Midbrain (tissue), 1 donor: ENCODE data around the gene TNS2.

ENCODE experiments used
- DNase-seq: peaks from one replicate; lab custom pipeline; 2025; lab: John Stamatoyannopoulos, UW

The TNS2 gene

DNA sequence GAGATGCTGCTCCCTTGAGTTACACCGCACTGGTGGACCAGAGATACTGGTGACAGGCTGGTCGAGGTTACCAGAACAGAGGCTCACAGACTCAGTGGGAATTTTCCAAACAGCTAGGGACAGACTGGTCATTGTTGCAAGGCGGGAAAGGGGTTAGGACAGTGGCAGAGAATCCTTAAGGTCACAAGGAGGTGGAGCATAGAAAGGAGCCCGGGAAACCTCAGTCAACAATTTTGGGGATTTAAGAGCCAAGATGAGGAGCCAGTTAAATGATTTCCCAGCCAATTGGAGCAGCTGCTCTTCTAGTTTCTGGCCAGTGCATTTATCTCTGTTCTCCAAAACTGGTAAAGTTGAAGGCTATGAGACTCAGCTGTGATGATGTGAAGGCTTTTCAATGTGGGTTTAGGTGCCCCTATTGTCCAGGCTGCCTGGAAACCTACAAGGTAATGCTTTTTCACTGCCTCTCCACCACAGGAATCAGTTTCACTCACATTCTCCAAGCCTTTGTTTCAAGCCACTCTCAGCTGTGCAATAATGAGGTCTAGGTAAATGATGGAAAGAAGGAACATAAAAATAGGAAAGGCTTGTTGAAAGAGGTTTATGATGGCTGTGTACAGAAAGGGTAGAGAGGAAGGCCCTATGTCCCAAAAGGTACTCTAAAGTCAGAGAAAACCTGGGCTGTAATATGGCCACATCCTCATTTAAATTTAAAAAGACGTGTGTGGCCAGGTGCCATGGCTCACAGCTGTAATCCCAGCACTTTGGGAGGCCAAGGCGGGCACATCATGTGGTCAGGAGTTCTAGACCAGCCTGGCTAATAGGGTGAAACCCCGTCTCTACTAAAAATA, 7.0 kb upstream of the TNS2 start:
- DNase-seq, result no peak

DNA sequence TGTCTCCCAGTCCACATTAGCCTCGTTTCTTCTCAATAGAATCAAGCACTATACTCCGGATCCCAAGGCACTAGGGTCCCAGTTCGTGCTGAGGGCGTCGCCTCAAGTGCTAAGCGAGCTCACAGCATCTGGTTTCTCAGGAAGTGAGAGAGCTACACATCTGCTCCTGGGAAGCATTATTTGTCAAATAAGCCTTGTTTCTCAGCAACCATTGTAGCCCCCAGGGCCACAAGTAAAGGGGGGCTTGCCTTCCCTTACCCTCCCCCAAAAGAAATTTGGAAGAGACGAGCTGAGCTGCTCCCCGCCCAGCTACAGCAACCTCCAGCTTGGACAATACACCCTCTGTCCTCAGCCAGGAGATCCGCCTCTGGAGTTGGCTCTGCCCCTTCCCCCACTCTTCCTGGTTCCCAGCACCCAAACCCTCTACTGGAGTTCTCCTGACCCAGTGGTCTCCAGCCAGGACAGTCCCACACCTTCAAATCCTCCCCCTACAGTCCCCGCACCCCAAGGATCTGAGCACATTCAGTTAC, 5.7 kb upstream of the TNS2 start:
- DNase-seq, result peak; percentile 67

DNA sequence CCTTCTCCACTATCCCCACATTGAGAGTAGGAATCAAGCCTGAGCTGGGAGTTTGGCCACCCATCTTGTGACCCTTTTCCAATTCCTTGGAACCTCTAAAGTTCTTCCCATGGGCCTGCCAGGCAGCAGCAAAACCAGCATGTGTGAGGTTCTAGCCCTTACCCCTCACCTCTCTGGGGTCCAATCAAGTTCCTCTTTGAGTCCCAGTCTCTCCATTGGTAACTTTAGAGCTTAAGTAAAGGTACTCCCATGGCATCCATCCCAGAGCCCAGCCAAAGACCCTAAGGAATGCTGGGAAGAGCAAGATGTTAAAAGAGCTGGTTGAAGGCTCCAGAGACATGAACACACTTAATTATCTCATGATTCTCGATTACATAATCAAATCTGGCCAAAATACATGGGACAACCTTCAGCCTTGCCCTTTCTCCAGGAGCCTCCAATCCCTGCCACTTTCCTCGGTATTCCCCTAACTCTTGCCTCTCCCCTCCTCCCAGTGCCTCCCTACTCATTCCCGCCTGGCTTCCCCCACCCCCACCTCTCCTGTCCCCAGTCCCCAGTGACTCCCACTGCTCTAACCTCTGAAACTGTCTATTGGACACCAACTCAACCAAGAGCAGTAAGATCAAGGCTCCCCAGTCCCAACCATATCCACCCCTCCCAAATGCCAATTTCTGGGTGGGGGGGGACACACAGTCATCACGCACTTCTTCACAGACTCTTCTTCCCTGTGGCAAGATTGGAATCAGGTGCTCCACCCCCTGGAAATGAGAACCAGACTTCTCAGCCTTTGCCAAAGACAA, 4.8 kb upstream of the TNS2 start:
- DNase-seq, result no peak

DNA sequence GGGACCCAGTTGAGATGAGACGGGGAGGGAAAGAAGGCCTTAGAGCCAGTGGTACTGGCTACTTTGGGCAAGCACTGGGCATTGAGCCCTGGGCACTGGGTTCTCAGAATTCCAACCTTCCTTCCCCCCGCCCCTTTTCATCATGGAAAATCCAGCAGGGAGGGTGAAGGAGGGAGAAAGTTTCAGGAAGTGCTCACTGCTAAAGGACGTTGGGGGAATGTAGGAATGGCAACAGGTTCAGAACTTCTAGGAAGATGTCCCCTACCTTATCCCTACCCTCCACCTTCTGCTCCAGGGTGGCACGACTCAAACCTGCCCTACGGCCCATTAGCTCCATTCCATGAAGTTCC, 4.2 kb upstream of the TNS2 start:
- no peak for DNase-seq

DNA sequence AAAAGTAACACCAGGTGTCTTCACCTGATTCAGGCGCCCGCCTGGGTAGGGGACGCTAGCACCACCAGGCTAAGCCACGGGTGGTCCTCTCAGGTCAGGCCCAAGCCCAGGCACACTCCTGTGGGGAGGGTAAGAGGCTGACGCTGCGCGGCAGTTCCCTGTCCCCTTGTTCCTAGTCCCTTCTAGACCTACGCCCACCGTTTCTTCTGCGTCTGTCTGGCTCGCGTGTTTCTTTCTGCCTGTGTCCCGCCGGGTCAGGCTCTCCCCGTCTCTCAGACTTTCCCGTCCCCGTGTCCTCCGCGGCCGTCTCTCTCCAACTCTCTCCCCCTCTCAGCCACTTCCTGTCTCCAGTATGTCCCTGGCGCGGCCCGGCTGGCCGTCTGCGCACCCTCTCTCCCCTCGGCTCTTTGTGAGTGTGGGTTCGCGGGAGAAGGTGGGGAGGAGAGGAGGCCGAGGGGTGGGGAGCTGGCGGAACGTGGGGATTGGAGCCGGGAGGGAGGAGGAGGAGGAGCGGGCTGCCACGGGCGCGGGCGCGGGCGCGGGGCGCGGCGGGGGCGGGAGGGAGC, 3.1 kb upstream of the TNS2 start:
- DNase-seq, result peak; percentile 88

DNA sequence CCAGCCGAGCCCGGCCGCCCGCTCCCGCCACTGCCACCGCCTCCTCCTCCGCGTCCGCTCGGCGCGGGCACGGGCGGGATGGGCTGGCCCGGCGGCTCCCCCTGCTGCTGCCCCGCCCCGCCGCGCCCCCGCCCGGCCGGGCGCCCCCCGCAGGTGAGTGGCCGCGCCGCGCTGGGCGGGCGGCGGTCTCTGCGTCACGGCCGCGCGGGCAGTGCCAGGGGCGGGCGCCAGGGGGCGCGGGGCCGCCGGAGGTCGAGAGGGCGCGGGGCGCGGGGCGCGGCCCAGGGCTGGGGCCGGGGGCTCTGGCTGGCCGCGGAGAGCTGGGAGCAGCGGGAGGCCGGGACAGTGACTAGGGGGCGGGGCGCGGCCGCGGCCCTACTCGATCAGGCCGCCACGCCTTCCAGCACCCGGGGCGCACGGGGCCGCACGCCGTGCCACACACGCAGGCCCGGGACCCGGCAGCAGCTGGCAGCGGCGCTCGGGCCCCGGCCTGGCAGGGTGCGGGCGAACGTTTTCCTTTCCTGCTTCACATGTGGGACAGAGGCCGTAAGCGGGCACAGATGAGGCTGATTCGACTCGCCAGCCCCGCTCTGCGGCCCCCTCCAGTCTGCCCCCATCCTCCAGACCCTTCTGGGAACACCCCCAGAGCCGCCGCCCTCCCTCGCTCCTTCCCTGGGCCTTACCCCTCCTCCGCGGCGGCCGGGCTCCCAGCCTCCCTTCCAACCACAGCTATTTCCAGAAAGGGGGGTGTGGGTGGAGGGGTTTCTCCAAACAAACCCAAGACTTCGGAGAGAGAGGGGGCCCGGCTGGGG, 2.4 kb upstream of the TNS2 start:
- DNase-seq, result peak; percentile 77

DNA sequence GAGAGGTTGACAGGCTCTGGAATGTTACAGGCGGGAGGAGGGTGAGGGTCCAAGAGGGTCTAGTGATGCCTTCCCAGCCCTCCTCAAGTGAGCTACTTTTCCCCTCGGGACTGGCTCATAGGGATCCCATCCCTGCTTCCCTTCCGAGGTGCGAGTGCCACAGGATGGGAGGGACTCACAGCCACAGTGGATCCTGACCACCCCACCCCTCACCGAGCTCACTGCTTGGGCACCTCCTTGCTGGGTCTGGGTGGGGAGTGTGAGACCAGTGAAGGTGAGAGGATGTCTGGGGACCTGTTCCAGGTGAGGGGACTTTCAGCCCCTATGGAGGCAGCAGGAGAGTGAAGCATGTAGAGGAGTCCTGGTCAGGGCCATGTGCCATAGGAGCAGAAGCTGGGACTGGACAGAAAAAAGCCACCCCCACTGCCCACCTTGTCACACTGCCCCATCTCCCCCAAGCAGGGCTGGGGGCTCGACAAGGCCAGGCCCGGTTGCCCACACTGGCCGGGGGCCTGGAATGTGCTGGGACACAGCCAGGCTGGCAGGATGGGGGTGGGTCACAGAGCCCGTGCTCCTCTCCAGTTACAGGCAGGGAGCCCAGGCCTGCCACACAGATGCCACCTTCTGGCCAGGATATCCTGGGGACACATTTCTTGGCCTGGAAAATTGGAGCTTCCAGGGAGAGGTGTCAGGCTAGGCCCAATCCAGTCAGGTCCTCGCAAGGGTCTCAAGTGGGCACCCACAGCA, 1.7 kb upstream of the TNS2 start:
- DNase-seq, result peak; percentile 73

DNA sequence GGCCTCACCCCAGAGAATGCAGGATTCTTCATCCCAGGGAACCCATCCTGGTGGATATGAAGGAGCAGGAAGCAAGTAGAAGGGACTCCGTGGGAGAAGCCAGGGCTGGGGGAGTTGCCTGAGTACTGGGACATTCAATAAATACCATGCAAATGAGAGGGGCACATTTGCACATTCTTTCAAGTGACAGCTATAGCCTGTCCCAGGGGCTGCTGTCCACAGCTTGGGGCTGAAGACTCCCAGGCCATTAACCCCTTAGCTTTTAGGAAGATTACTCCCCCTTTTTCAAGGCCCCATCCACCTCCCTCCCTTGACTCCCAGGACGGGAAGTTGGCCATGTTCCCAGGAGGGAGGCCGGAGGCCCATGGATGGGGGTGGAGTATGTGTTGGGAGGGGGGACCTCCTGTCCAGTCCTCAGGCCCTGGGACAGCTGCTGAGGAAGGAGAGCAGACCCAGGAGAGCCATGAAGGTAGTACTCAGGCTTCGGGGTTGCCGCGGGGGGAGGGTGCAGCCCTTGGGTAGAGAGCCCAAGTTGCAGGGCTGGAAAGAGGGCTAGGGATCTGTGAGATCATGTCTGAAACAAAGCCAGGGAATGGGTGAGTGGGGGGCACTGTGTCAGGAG, 974 bp upstream of the TNS2 start:
- DNase-seq, result no peak

DNA sequence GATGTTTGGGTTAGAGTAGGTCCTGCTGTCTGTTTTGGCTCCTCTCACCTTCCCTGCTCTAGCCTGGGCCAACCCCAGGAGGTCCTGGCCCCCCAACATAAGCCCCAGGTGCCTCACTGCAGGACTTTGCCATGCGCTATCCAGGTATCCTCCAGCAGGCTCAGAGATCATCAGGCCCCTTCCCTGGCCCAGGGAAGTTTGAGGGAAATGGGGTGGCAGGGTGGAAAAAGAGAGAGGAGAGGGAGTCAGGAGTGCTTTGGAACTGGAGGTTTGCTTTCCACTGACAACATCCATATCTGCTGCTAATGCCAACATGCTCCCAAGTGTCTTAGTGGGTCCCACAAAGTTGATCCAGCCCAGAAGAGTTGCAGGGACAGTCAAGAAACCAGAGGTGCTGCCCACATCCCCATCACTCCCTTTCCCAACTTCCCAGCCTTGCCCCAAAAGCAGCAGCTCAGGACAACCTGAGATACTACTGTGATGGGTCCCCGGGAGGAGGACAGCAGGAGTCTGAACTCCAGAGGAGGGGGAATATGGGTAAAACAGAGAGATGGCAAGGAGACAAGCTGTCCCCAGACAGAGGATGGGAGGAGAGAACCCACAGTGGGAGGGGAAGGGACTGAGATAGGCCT, 677 bp downstream of the TNS2 start:
- no peak for DNase-seq

DNA sequence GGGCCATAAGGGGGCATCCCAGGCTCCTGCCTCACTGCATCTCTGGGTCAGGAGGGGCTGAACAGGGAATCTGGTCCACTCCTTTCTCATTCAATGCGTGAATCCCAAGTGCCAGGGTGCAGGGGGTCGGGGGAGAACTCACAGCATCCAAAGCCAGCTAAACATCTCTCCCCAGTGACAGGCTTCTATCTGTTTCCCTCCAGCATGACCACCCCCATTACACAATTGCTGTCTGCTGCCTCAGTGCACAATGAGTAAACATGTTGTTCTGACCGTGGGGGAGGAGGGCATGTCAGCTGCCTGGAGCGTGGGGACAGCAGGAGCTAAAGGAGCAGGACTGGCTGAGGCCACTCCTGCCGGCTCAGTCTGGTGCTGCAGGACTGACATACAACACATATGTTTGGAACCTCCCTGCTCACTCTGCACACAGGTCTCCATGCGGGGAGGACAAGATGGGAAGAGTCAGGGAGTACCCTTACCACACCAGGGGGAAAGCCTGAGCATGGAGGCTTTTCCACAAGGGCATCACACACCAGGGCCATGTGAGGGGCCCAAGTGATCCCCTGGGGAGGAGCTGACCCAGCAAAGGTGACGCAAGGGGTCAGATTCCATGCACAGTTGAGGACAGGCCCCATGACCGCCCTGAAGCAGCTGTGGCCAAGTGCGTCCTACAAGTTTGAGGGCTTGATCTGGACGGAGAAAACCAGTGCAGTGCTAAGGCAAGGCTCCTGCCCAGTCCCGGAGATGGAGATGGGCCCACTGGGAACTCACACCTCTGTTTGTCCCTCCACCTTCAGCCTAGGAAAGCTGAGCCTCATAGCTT, 1.4 kb downstream of the TNS2 start:
- DNase-seq, result peak; percentile 88

DNA sequence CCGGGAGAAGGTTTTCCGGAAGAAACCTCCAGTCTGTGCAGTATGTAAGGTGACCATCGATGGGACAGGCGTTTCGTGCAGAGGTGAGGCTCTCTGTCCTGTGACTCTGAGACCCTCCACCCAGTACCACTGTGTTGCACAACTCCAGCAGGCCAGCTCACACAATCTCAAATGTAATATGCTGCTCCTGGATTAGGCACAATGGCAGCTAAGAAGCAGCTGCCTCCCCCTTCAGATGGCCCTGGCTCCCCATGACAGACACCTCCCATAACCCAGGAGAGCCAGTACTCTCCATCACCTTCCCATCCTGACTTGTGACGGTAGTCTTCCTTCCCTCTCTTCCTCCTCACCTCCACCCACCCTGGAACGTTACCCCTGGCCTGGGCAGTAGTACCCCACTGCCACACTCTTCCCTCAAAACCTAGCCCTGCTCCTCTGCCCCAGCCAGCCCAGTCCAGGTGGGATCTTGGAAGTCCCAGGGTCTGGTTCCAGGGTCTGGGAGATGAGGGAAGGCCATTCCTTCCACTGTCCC, 2.1 kb downstream of the TNS2 start:
- no peak for DNase-seq

DNA sequence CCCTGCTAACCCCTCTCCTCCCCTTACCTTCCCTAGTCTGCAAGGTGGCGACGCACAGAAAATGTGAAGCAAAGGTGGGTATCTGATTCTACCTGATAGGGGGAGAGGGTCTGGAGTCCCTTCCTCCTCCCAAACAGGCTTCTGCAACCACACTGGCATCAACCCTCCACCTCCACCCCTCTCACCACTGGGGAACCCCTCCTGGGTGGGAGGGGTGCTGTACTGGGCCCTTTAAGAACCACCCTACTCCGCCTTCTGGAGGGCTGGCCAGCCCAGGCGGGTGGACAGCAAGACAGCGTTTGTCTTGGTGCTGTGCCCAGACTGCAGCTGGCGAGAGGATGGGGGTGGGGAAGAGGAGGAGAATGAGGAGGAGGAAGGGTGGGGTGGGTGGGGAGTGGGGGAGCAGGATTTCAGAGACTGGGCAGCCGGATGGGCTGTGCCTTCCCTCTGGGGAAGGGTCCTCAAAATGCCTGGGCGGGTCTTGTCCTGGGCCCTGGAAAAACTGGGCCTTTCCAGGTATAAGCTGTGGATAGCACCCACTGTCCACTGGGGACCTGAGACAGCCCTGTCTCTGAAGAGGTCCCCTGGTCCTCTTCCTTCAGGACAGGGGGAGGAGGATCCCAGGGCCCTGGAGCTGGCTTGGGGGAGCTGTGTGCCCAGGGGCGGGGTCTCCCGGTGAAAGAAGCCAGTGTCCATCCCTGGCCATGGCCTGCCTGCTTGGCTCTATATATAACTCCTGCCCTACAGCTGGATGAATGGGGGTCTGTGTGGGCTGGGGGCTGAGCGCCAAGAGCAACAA, 2.8 kb downstream of the TNS2 start:
- peak; percentile 93 for DNase-seq

DNA sequence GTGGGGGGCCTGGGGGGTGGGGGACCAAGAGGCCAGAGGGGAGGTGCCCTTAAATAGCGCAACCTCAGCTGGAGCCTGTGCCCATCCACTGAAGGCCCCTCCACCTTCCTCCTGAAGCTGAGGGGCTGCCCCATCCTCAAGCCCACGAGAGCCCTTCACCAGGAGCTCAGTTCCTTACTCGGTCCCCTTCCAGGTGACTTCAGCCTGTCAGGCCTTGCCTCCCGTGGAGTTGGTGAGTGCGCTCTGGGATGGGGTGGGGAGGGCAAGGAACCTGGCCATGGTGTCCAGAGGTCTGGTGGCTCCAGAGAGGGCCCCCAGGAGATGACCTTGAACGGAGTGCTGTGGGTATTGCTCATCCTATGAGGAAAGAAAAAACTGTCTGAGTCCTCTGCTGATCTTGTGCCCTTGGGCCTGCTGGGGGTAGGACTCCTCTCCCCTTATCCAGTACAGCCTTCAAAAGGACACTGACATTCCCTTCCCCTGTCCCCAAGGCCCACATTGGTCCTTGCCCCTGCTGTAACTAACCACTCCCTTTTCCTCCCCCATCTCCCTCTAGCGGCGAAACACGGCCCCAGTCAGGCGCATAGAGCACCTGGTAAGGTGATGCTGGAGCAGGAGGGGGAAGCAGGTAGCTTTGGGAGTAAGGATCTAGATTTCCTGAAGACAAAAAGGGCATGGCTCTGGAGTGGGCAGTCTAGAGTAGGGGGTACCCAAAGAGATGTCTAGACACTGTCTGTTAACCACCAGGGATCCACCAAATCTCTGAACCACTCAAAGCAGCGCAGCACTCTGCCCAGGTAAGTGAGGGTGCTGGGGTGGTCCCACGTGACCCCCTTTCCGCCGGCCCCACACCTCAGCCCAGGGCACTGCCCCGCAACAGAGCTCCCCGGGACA, 3.6 kb downstream of the TNS2 start:
- peak; percentile 66 for DNase-seq

DNA sequence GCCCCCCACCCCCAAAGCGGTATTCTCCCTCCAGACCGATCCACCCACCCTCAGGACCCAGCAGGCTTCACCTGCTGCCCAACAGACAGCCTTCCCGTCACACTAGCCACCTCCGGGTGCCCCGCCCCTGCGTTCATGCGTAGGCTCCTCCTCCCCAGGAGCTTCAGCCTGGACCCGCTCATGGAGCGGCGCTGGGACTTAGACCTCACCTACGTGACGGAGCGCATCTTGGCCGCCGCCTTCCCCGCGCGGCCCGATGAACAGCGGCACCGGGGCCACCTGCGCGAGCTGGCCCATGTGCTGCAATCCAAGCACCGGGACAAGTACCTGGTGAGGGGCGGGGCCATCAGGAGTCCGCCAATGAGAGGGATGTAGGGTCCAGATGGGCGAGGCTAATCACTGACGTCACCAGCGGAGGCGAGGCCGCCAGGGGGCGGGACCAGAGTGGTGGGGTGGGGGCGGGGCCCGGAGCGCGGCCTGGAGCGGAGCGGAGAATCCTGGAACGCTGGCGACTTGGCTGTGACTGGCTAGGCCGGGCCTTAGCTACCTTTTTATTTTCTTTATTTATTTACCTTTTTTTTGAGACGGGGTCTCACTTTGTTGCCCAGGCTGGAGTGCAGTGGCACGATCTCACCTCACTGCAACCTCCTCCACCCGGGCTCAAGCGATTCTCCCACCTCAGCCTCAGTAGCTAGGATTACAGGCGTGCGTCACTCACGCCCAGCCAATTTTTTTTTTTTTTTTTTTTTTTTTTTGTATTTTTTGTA, 4.4 kb downstream of the TNS2 start:
- DNase-seq, result peak; percentile 94

DNA sequence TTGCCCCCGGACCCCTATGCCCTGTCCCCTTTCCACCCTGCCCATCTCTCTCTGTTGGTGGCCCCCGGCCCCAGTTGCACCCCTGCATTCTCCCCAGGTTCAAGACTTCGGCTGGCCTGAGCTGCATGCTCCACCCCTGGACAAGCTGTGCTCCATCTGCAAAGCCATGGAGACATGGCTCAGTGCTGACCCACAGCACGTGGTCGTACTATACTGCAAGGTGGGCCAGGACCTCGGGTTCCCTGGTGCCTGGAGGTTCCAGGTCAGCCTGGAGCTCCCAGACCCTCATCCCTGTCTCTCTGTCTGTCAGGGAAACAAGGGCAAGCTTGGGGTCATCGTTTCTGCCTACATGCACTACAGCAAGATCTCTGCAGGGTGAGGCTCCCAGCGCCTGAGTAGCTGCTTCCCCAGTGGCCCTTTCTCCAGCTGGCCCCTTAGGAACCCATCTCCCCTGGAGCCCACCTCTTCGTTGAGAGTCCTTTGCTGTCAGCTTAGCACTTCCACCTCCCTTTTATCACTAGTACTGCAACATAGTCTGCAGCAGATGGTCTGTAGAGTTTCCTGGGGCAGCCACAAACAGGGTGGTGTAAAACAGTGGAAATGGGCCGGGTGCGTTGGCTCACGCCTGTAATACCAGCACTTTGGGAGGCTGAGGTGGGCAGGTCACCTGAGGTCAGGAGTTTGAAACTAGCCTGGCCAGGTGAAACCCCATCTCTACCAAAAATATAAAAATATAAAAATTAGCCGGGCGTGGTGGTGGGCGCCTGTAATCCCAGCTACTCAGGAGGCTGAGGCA, 5.8 kb downstream of the TNS2 start:
- no peak for DNase-seq

DNA sequence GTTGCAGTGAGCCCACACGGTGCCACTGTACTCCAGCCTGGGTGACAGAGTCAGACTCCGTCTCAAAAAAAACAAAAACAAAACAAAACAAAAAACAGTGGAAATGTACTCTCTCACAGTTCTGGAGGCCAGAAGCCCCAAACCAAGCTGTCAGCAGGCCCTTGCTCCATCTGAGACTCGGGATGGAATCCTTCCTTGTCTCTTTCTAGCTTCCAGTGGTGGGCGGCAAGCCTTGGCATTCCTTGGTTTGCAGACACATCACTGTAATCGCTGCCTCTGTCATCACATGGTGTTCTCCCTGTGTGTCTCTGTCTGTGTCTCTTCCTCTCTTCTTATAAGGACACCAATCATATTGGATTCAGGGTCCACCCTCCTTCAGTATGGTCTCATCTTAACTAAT, 6.4 kb downstream of the TNS2 start:
- DNase-seq, result no peak
